HCT116 (cell line): Measurements from ENCODE around the gene IGLL1. TPM values are rescaled to one million over a fixed set of nuclear protein-coding genes. Genes with fewer than 3 reads are reported as not detected.

Experiments
- ATAC-seq: fragments of 200-7000 bp; cut with Tn5 transposase; 2 replicates; pipeline ENCODE4 v1.9.1; 2020; ENCODE audit warnings: mild to moderate bottlenecking, moderate library complexity
- BruUV-seq: library from RNA; stranded (reverse); fragments of 400-500 nt; replicated peaks from 2 replicates; lab custom pipeline; 2021; lab: Mats Ljungman, UMichigan
- CTCF ChIA-PET: fragments of 300-600 bp; sonication (Branson Sonifier 250); formaldehyde crosslinking; loops from one replicate; lab custom pipeline; 2021; ENCODE audit warnings: antibody characterized with exemption; lab: Charles Lee
- POLR2A ChIA-PET: fragments of 300-600, 350-600 bp; sonication (Branson Sonifier 250); formaldehyde crosslinking; loops from one replicate; lab custom pipeline; 2021; ENCODE audit warnings: antibody characterized with exemption; lab: Charles Lee
- RAD21 ChIA-PET, 2 experiments: fragments of 300-600 bp; sonication (Branson Sonifier 250); formaldehyde crosslinking; loops; one replicate each; lab custom pipeline; 2023; ENCODE audit warnings: low total read pairs in 2 of 2; ENCODE audit not compliant: uncharacterized antibody in 2 of 2, unreplicated experiment in 2 of 2, low non-redundant PET in 1 of 2; lab: Charles Lee
- DNase-seq: peaks from one replicate; pipeline ENCODE4 v3.0.0-alpha.2; 2010; ENCODE audit warnings: low read depth, low spot score
- H2AFZ ChIP-seq: fragments of 200-600 bp; shearing (Covaris generic), sonication (generic); 2 replicates; pipeline ENCODE4 v1.6.1; 2017; ENCODE audit warnings: low read depth, mixed run types, mixed read lengths, antibody characterized with exemption, low read length; ENCODE audit not compliant: poor library complexity, severe bottlenecking
- H3K27ac ChIP-seq: 2 replicates; pipeline ENCODE4 v1.5.1; 2012; ENCODE audit warnings: low read depth, low read length
- H3K27me3 ChIP-seq: fragments of 200-600 bp; sonication (generic); 2 replicates; pipeline ENCODE4 v1.6.1; 2016; ENCODE audit warnings: mixed run types, low read length, mixed read lengths; ENCODE audit not compliant: insufficient read depth
- H3K36me3 ChIP-seq, 2 experiments: fragments of 200-500 bp in 1 of 2; fragments of 200-600 bp in 1 of 2; sonication (Bioruptor generic) in 1 of 2; sonication (generic) in 1 of 2; 2 replicates each; pipeline versions ENCODE4 v1.5.1 to v1.6.1; 2014 to 2016; ENCODE audit warnings: low read length in 2 of 2, inconsistent platforms in 1 of 2, mixed read lengths in 1 of 2, mixed run types in 1 of 2; ENCODE audit not compliant: insufficient read depth in 2 of 2, control insufficient read depth in 1 of 2
- H3K4me1 ChIP-seq, 2 experiments: fragments of 200-600 bp in 1 of 2; sonication (generic) in 1 of 2; 2 replicates each; pipeline versions ENCODE4 v1.5.1 to v1.6.1; 2012 to 2017; ENCODE audit warnings: low read length in 2 of 2, inconsistent platforms in 1 of 2, mild to moderate bottlenecking in 1 of 2, mixed read lengths in 1 of 2, mixed run types in 1 of 2, moderate library complexity in 1 of 2; ENCODE audit not compliant: insufficient read depth in 2 of 2, control insufficient read depth in 1 of 2
- H3K4me2 ChIP-seq: fragments of 200-600 bp; sonication (generic); 2 replicates; pipeline ENCODE4 v1.6.1; 2017; ENCODE audit warnings: mixed run types, low read length, mixed read lengths
- H3K4me3 ChIP-seq, 2 experiments: fragments of 200-600 bp in 1 of 2; sonication (generic) in 1 of 2; replicated peaks in 1 of 2; 2 replicates each; pipeline ENCODE4 v1.5.1; 2011 to 2016; ENCODE audit warnings: low read length in 2 of 2, control low read depth in 1 of 2, low read depth in 1 of 2, mild to moderate bottlenecking in 1 of 2, mixed read lengths in 1 of 2, mixed run types in 1 of 2
- H3K79me2 ChIP-seq: fragments of 200-600 bp; sonication (generic); 2 replicates; pipeline ENCODE4 v1.6.1; 2017; ENCODE audit warnings: mild to moderate bottlenecking, mixed run types, low read length, moderate library complexity, mixed read lengths; ENCODE audit not compliant: insufficient read depth
- H3K9ac ChIP-seq: fragments of 200-600 bp; sonication (generic); 2 replicates; pipeline ENCODE4 v1.6.1; 2016; ENCODE audit warnings: low read length, mixed read lengths
- H3K9me2 ChIP-seq: fragments of 200-600 bp; sonication (generic), shearing (Covaris generic); 2 replicates; pipeline ENCODE4 v1.6.1; 2017; ENCODE audit warnings: mixed run types, mild to moderate bottlenecking, moderate library complexity; ENCODE audit not compliant: insufficient read depth
- H3K9me3 ChIP-seq, 2 experiments: fragments of 200-500 bp in 1 of 2; fragments of 200-600 bp in 1 of 2; sonication (Bioruptor generic) in 1 of 2; sonication (generic) in 1 of 2; 2 replicates each; pipeline ENCODE4 v1.6.1; 2014 to 2017; ENCODE audit warnings: low read length in 2 of 2, mixed read lengths in 2 of 2, inconsistent platforms in 1 of 2, low read depth in 1 of 2, mild to moderate bottlenecking in 1 of 2, mixed run types in 1 of 2, moderate library complexity in 1 of 2; ENCODE audit not compliant: control insufficient read depth in 1 of 2, insufficient read depth in 1 of 2
- H4K20me1 ChIP-seq: fragments of 200-600 bp; sonication (generic), shearing (Covaris generic); 2 replicates; pipeline ENCODE4 v1.6.1; 2017; ENCODE audit warnings: mixed run types, mild to moderate bottlenecking, moderate library complexity; ENCODE audit not compliant: insufficient read depth
- ATF3 ChIP-seq: IDR thresholded peaks from 2 replicates; pipeline ENCODE4 v1.6.1; 2012
- CBX3 ChIP-seq: IDR thresholded peaks from 2 replicates; pipeline ENCODE4 v1.6.1; 2012; ENCODE audit warnings: low read depth
- CEBPB ChIP-seq: IDR thresholded peaks from 2 replicates; pipeline ENCODE4 v1.6.1; 2012; ENCODE audit warnings: low read depth
- EZH2phosphoT487 ChIP-seq: fragments of 200-600 bp; IDR thresholded peaks from 2 replicates; pipeline ENCODE4 v1.6.1; 2018; ENCODE audit warnings: antibody characterized with exemption, borderline replicate concordance
- POLR2AphosphoS5 ChIP-seq: IDR thresholded peaks from 2 replicates; pipeline ENCODE4 v1.6.1; 2011; ENCODE audit warnings: mild to moderate bottlenecking, low read depth, low read length, moderate library complexity
- RAD21 ChIP-seq: IDR thresholded peaks from 2 replicates; pipeline ENCODE4 v1.6.1; 2012; ENCODE audit warnings: low read depth, mild to moderate bottlenecking
- SP1 ChIP-seq: IDR thresholded peaks from 2 replicates; pipeline ENCODE4 v1.6.1; 2012; ENCODE audit warnings: low read depth
- SRF ChIP-seq: IDR thresholded peaks from 2 replicates; pipeline ENCODE4 v1.6.1; 2012; ENCODE audit warnings: low read depth
- TCF7L2 ChIP-seq: IDR thresholded peaks from 2 replicates; pipeline ENCODE4 v1.7.0; 2011; ENCODE audit warnings: borderline replicate concordance, inconsistent platforms; ENCODE audit not compliant: insufficient read depth, insufficient read length; ENCODE audit errors: extremely low read depth
- ZNF274 ChIP-seq: fragments of 200-500 bp; sonication (Bioruptor generic); IDR thresholded peaks from 2 replicates; pipeline ENCODE4 v1.6.1; 2014; ENCODE audit warnings: mild to moderate bottlenecking, low read depth, low read length, inconsistent platforms
- intact Hi-C: fragments of 100-400 bp; cut with micrococcal nuclease; formaldehyde crosslinking; loops from 2 replicates; pipeline ENCODE4 v1.10.0; 2022
- total RNA-seq: library from RNA; stranded (reverse); gene quantifications from one replicate; pipeline ENCODE4 v1.2.1, GENCODE V29; 2021; ENCODE audit not compliant: unreplicated experiment
- TF ChIP-seq, protein P1 (sequence below), 3 experiments: fragments of 200-600 bp in 1 of 3; sonication (generic) in 1 of 3; IDR thresholded peaks in 2 of 3; conservative IDR thresholded peaks in 1 of 3; 2 replicates each; pipeline ENCODE4 v1.5.1; 2012 to 2017; ENCODE audit warnings: low read depth in 2 of 3, low read length in 2 of 3, antibody characterized with exemption in 1 of 3, borderline replicate concordance in 1 of 3, control low read depth in 1 of 3, mild to moderate bottlenecking in 1 of 3, mixed read lengths in 1 of 3, mixed run types in 1 of 3, moderate library complexity in 1 of 3; ENCODE audit not compliant: insufficient read depth in 1 of 3

The IGLL1 gene
- total RNA-seq, 1 experiment from 2014 or later, result not detected

GRCh38 chr22:23581260-23581650 is 1.2 kb upstream of the IGLL1 start:
- Histone ChIP-seq H2AFZ (no peak overlapping the region), H3K27ac (no peak overlapping the region), H3K9me3 (no peaks in the 10 kb centered on the region), H3K79me2 (no peaks in the 10 kb centered on the region), H3K9me2 (no peaks in the 10 kb centered on the region), H3K4me1 (no peaks in the 10 kb centered on the region), H4K20me1 (no peaks in the 10 kb centered on the region), H3K4me3 (no peak overlapping the region), H3K36me3 (no peaks in the 10 kb centered on the region), H3K9ac (no peak overlapping the region), H3K4me2 (no peak overlapping the region), H3K27me3 (no peaks in the 10 kb centered on the region)
- TF ChIP-seq ZNF274, result no peak
- TF ChIP-seq ATF3, result no peak
- TF ChIP-seq, protein P1, sequence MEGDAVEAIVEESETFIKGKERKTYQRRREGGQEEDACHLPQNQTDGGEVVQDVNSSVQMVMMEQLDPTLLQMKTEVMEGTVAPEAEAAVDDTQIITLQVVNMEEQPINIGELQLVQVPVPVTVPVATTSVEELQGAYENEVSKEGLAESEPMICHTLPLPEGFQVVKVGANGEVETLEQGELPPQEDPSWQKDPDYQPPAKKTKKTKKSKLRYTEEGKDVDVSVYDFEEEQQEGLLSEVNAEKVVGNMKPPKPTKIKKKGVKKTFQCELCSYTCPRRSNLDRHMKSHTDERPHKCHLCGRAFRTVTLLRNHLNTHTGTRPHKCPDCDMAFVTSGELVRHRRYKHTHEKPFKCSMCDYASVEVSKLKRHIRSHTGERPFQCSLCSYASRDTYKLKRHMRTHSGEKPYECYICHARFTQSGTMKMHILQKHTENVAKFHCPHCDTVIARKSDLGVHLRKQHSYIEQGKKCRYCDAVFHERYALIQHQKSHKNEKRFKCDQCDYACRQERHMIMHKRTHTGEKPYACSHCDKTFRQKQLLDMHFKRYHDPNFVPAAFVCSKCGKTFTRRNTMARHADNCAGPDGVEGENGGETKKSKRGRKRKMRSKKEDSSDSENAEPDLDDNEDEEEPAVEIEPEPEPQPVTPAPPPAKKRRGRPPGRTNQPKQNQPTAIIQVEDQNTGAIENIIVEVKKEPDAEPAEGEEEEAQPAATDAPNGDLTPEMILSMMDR (IDR thresholded peaks at IDR 0.05 in 2 of 3, conservative IDR thresholded peaks at IDR 0.05 in 1 of 3; ENCODE audit: borderline replicate concordance in 1 of 3, insufficient read depth in 1 of 3, low read depth in 2 of 3, low read length in 2 of 3), result no peak
- no peak for TF ChIP-seq POLR2AphosphoS5
- TF ChIP-seq TCF7L2, result no peak
- no peak for TF ChIP-seq RAD21
- no peak for TF ChIP-seq SP1
- no peak for TF ChIP-seq SRF
- no peak for TF ChIP-seq CEBPB
- no peak for TF ChIP-seq CBX3
- TF ChIP-seq EZH2phosphoT487, result no peak
- ChIA-PET POLR2A (no interaction called here), CTCF (interaction anchor here (1.3 kb wide), 1 partner anchor 10 kb away, joined by 3 read pairs; no protein-coding TSS in a partner anchor), RAD21 (no interaction called here)
- intact Hi-C loops, result no loop called here
- no TSS peak for BruUV-seq
- no peak for DNase-seq
- ATAC-seq, result no peak
